CD4-positive, alpha-beta T cell treated with Interleukin-21 for 1 hour (primary cell): ENCODE data around the gene PARVA.

Experiments used
- DNase-seq: peaks from one replicate; pipeline ENCODE4 v3.0.0-alpha.2; 2020

PARVA gene

GRCh38 chr11:12534549-12534948 is 157.2 kb downstream of the PARVA start:
- DNase-seq: no peak

DNA sequence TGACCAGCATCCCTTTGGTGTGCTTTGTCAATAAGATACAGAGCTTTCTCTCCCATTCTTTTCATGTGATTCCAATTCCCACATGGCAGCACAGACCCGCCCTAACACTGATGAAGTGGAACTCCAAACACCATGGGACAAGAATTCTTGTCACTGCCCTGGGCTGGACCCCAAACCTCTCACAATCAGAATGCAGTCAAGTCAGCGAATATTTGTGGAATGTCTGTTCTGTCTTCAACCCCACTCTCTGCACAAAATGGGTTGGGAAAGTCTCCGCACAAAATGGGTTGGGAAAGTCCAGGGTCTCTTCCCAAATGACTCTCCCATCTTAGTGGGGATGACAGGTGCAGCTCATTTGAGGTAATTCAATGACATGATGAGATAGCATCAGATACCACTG is 157.9 kb downstream of the PARVA start:
- no peak for DNase-seq

DNA sequence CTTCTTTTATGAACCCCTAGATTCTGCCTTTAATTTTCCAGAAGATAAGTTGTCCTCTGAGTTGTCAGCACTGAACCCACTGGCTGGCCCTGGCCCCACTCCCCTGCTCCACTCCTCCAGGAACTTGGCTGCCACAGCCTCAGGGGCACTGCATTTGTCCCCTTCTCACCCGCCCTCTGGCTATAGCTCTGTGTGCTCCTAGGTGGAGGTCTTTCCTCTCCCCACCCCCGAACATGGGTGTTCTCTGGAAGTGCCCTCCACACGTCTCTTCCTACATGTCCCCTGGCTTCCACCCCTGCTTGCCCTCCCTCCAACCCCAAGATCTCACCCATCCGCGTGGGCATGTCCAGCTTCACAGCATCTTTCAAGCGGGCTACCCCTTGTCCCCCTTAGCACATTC is 159.2 kb downstream of the PARVA start:
- DNase-seq: no peak

DNA sequence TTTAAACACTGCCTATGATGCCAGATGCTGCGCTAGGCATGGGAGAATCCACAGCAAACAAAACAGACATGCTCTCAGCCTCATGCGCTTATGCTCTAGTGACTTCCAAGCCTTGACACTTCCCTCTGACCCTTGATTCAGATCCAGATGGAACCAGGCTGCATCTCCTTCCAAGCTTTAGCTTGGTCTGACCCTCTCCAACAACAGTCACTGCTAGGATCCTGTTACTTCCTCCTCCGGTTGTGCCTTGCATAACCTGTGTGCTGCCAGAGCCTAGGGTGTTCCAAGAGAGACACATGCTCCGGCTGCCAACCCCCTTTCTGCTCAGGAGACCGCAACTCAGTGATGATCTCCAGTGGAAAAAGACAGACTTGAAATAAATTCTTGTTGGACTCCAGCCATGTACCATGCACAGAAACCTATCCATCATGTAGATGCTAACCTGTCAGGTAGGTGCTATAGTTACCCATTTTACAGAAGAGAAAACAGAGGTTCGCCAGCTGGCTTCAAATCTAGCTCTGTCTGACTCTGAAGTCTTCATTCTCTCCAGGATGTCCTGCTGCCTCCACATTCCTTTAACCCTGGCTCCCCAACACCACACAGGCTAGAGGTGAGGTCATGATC is 160.5 kb downstream of the PARVA start:
- no peak for DNase-seq

DNA sequence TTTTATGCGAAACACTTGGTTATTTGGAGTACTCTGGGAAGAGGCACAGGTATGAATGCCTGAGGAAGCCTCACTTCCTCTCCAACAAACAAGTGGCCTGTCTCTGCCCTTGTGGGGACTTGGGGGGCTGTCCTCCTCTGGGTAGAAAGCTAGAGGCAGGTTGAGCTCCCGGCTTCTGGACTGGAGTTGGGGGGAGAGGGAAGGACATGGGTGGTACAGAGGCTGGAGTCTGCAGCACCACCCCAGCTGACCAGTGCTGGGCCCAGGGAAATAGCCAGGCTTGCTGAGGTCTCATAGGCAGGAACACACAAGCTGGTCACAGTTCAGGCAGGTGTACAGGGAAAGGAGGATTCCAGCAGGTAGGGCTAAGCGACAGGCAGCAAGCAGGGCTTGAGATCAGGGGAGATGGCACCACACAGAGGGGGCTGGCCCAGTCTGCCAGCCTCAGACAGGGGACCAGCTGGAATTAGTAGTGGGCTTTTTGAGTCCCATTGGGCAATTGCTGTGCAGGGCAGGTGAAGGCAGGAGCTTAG is 161.6 kb downstream of the PARVA start:
- DNase-seq: no peak

DNA sequence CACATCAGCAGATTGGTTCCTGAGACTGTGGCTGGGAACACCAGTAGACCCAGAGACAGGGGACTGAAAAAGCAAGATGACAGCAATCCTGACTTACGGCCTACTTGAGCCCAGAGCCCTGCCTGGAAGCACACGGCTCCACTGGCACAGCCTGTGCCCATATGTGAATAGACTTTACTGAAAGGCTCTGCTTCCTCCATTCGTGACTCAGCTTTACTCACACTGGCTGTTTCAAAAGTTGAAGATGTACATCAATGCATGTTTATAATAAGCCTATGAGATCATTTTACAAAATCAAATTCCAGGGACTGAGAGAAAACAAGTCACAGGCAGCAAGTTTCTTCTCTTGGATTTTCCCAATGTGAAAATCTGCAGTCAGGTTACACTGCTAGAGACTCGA is 162.2 kb downstream of the PARVA start:
- no peak for DNase-seq

GRCh38 chr11:12540075-12540680 is 162.8 kb downstream of the PARVA start:
- no peak for DNase-seq

- DNase-seq: no peak
These were observed 163.7 kb downstream of the PARVA start for GRCh38 chr11:12540913-12541582.

DNA sequence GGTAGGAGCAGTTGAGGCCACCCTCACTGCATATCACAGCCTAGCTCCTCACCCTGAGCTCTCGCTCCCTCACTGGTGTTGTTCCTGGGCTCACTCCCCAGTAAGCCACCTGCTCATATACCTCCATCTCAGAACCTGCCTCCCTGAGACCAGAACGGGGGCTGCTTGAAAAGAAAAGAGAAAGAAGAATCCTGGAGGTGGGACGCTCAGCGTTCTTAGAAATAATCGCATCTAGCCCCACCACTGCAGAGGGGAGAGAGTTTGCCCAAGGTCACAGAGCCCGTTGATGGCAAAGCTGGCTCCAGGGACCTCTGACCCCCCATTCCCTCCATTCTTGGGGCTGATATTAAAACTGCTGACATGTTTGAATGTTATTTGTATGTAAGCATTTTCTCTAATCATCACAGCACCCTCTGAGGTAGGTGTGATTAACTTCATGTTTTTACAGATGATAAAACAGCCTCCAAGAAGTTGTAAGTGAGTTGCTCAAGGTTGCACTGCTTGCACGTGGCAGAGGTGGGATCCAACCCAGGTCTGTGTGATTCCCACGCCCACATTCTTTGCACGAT is 164.3 kb downstream of the PARVA start:
- no peak for DNase-seq

DNA sequence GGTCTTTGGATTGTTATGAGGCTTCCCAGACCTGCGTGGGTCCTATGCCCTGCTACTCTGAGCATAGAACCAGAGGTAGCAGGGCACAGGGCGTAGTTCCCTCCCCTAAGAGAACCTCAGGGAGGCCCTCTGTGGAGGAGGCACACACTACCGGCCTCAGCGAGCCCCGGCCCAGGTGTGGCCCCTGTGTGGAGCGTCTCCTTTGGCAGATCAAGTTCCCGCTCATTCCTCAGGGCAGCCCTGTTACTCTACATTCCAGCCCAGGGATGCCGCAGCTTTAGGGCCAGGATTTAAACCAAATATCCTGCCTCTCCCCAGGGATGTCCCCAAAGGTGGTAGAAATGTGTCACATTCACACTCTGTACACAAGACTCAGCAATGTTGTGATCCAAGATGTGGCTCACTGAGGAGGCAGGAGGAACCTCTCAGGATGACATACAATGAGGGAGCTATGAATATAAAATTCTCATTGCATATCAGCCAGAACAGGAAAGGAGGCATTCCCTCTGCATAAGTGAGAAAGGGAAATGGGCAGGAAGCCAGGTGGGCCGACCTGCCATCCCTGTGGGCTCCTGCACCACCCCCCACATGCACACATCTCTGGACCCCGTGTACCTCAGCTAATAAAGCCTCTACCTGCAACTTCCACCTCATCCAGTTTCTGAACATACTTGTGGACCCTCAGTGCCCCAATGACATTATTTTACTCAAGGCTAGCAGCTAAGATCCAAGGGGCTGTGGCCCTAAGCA is 165.0 kb downstream of the PARVA start:
- DNase-seq: no peak

- DNase-seq: no peak
These were observed 166.4 kb downstream of the PARVA start for GRCh38 chr11:12543596-12544415.

GRCh38 chr11:12544986-12545775 is 167.8 kb downstream of the PARVA start:
- DNase-seq: no peak

DNA sequence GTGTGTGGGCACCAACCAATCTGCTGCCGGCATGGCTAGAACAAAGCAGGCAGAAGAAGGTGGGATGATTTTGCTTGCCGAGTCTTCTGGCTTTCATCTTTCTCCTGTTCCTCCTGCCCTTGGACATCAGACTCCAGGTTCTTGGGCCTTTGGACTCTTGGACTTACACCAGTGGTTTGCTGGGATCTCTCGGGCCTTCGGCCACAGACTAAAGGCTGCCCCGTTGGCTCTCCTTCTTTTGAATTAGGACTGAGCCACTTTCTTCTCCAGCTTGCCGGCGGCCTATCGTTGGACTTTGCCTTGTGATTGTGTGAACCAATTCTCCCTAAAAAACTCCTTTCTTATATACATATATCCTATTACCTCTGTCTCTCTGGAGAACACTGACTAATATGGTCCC is 168.8 kb downstream of the PARVA start:
- no peak for DNase-seq

DNA sequence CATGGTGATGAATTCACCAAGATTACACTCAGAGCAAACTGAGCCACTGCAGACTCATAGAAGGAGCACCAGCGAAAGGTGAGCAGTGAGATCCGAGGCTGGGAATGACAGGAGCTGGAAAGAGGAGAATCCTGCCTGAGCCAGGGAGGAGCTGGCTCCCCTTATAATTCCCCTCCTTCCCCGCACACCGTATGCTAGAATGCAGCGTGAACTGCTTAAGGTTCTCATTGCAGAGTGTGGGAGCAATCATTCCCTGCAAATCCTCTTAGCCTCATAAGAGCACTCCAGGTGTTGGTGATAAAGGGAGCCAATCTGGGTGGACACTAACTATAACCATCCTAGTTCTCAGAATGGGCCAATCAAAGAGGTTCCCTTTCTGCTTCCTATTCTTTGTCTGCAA is 169.3 kb downstream of the PARVA start:
- DNase-seq: no peak

DNA sequence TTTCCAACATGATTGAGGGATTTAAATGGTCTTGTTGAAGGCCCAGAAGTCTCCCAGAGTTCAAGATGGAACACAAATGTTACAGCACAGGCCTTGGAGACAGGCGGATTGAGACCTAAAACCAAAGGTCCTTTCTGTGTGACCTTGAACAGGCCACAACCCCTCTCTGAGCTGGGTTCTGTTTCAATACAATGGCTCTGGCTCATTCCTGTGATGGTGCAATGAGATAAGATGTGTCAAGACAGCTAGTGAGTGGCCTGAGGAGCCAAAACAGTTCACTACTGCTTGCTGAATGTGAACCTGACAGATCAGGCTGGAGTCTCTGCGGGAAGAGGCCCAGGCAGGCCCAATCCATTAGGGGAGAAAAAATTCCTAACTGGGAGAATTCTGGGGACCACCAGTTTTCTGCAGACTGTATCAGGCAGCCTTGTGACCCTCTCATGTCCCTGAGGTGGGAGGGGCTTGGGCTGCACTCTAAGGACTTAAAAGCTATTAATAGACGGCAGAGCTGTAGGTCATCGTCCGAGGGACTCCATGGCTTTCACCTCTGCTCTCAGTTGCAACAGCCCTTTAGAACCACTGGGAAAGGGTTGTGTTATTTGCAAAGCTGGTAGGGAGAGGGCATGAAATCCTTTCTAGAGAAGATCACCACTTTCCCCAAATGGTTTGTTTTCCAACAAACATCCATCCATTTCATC is 170.7 kb downstream of the PARVA start:
- no peak for DNase-seq

- DNase-seq: no peak
These were observed 175.3 kb downstream of the PARVA start for GRCh38 chr11:12552692-12553091.

- no peak for DNase-seq
These were observed 176.8 kb downstream of the PARVA start for GRCh38 chr11:12554122-12554521.

DNA sequence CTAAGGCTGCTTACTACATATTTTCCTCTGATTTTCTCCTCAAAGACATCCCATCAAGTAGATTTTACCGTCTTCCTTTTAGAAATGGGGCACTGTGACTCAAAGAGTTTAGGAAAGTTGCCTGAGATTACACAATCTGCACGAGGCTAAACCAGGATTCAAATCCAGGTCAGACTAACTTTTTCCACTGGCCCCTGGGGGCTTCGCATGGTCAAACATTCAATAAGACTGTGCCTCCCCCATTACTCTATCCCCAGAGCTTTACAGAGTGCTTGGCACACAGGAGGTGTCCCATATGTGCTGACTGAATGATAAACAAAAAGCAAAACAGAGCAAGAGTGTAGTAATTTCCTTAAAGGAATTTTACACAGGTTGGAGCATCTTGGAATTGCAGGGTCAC is 178.8 kb downstream of the PARVA start:
- no peak for DNase-seq

DNA sequence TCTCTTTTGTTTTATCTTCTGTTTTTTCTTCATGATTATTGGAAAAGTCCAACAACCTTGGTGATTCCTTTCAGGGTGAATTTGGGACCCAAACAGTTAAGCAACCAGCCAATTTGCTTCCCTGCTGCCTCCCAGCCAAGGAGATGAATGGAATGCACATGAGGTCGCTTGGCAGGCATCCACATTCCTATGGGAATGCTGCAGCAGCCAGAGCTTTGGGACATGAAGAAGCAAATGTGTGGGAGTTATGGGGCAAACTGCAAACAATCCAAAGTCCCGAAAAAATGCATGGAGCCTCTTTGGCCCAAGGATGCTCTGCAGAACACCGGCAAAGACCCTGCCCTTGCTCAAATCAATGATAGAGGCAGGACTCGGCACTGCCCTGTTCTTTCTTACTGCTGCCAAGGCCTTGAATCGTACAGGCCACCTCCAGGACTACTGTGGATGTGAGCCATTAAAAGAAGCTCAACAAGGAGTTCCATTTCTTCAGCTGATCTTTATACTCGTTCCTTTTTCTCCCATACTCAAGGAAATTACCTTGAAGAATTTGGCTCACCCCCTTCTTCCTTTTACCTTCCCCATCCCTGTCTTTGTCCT is 179.5 kb downstream of the PARVA start:
- no peak for DNase-seq

- DNase-seq: no peak
These were observed 181.6 kb downstream of the PARVA start for GRCh38 chr11:12559011-12559410.
